A549 (cell line): ENCODE results near the gene CYP4B1. TPM values are rescaled to one million over a fixed set of nuclear protein-coding genes. Genes with fewer than 3 reads are reported as not detected.

Experiments
- ATAC-seq, 2 experiments: fragments of 200-7000 bp in 1 of 2; fragments of >200 bp in 1 of 2; cut with Nextera tagmentation in 1 of 2; cut with Tn5 transposase in 1 of 2; 3 replicates each; pipeline versions ENCODE4 v1.8.0 to v1.9.1; 2018 to 2020; ENCODE audit warnings: mild to moderate bottlenecking in 1 of 2, moderate library complexity in 1 of 2
- CTCF ChIA-PET: fragments of 300-600 bp; sonication (Branson Sonifier 250); formaldehyde crosslinking; extraction: SDS; loops from one replicate; lab custom pipeline; 2021; ENCODE audit warnings: antibody characterized with exemption, inconsistent platforms; lab: Yijun Ruan, JAX
- POLR2A ChIA-PET: fragments of 350-600 bp; formaldehyde crosslinking; extraction: SDS; loops from one replicate; lab custom pipeline; 2021; ENCODE audit warnings: antibody characterized with exemption, inconsistent platforms; lab: Yijun Ruan, JAX
- DNase-seq, 2 experiments: peaks; one replicate each; pipeline versions ENCODE4 v3.0.0 to v3.0.0-alpha.2; 2011 to 2016; ENCODE audit warnings: low read depth in 1 of 2, low spot score in 1 of 2
- FAIRE-seq: peaks from 2 replicates; lab custom pipeline; 2011; peaks lifted over from hg19 to GRCh38; lab: Jason Lieb, UNC
- H3K27ac ChIP-seq, 2 experiments: fragments of >200 bp; sonication (Bioruptor Twin); formaldehyde crosslinking; 3 replicates each; pipeline ENCODE4 v1.5.1; 2016 to 2017
- H3K4me1 ChIP-seq: fragments of >200 bp; sonication (Bioruptor Twin); formaldehyde crosslinking; 3 replicates; pipeline ENCODE4 v1.6.1; 2016
- H3K4me2 ChIP-seq: fragments of >200 bp; sonication (Bioruptor Twin); formaldehyde crosslinking; 3 replicates; pipeline ENCODE4 v1.6.1; 2016
- H3K4me3 ChIP-seq: fragments of >200 bp; sonication (Bioruptor Twin); formaldehyde crosslinking; 3 replicates; pipeline ENCODE4 v1.5.1; 2016
- H3K9me3 ChIP-seq: fragments of >200 bp; sonication (Bioruptor Twin); formaldehyde crosslinking; 3 replicates; pipeline ENCODE4 v1.6.1; 2016
- HMGXB4 ChIP-seq: fragments of 250-450 bp; sonication (Bioruptor Pico); IDR thresholded peaks from 2 replicates; pipeline ENCODE4 v1.5.0; 2021; ENCODE audit warnings: mild to moderate bottlenecking, moderate library complexity, borderline replicate concordance
- HOXB5 ChIP-seq: fragments of 250-450 bp; sonication (Bioruptor Pico); IDR thresholded peaks from 2 replicates; pipeline ENCODE4 v1.5.0; 2020; ENCODE audit warnings: mild to moderate bottlenecking, moderate library complexity
- JUNB ChIP-seq: fragments of >200 bp; sonication (Bioruptor Twin); formaldehyde crosslinking; IDR thresholded peaks from 2 replicates; pipeline ENCODE4 v1.6.1; 2016
- MAX ChIP-seq: IDR thresholded peaks from 2 replicates; pipeline ENCODE4 v1.6.1; 2012
- MAZ ChIP-seq: fragments of 150-350 bp; IDR thresholded peaks from 2 replicates; pipeline ENCODE4 v1.6.1; 2014; ENCODE audit warnings: antibody characterized with exemption, low read depth, low read length, borderline replicate concordance
- PBX3 ChIP-seq: IDR thresholded peaks from 2 replicates; pipeline ENCODE4 v1.6.1; 2012
- RAD21 ChIP-seq, 2 experiments: fragments of >200 bp in 1 of 2; sonication (Bioruptor Twin) in 1 of 2; formaldehyde crosslinking in 1 of 2; IDR thresholded peaks in 1 of 2; conservative IDR thresholded peaks in 1 of 2; 2 replicates in 1 of 2; 3 replicates in 1 of 2; pipeline ENCODE4 v1.6.1; 2012 to 2018; ENCODE audit warnings: inconsistent platforms in 1 of 2
- REST ChIP-seq: fragments of 200-600 bp; sonication (generic); IDR thresholded peaks from 2 replicates; pipeline ENCODE4 v1.6.1; 2016; ENCODE audit warnings: antibody characterized with exemption, mild to moderate bottlenecking, moderate library complexity
- TFCP2L1 ChIP-seq: fragments of 250-450 bp; sonication (Bioruptor Pico); IDR thresholded peaks from 2 replicates; pipeline ENCODE4 v1.5.0; 2021; ENCODE audit warnings: mild to moderate bottlenecking
- TP53 ChIP-seq: fragments of 250-450 bp; sonication (Bioruptor Pico); IDR thresholded peaks from 2 replicates; pipeline ENCODE4 v1.5.0; 2021; ENCODE audit warnings: mild to moderate bottlenecking, moderate library complexity
- USF2 ChIP-seq: fragments of 450-650 bp; IDR thresholded peaks from 2 replicates; pipeline ENCODE4 v1.6.1; 2014; ENCODE audit warnings: antibody characterized with exemption
- WGBS: methylation state at CpG from one replicate; pipeline ENCODE4 v1.1.6; 2017; ENCODE audit errors: missing lambda C conversion rate; 5-methylcytosine and 5-hydroxymethylcytosine counted together
- polyA plus RNA-seq, 4 experiments: library from polyadenylated mRNA; depleted of rRNA in 3 of 4; stranded (reverse); fragments of >200 nt; fragmentation: RNase III in 1 of 4; extraction: RNeasy Plus Mini Kit Qiagen cat#74134 plus additional on column Dnase treatment in 1 of 4; gene quantifications; 2 replicates in 3 of 4; 3 replicates in 1 of 4; pipeline ENCODE4 v1.2.3, GENCODE V29; 2011 to 2017

The CYP4B1 gene
- polyA plus RNA-seq, 2 of the 4 experiments (the other 2 are of a cell fraction), result not detected

- 0% methylated on average over 1 of the region's 1 CpG for WGBS
- no peak for ATAC-seq
- no peak overlapping the region for H3K4me2 ChIP-seq
- no peak for DNase-seq
- TF ChIP-seq HOXB5 (CRISPR knock-in tag), result no peak
- TF ChIP-seq PBX3, result no peak
- TF ChIP-seq, all 56 proteins: peak for 0
- no peak overlapping the region for H3K27ac ChIP-seq
- H3K4me3 ChIP-seq, result no peak overlapping the region
- ChIA-PET POLR2A (no interaction called here), CTCF (no interaction called here)
- no peaks in the 10 kb centered on the region for H3K9me3 ChIP-seq
- FAIRE-seq, result no peak
- no peaks in the 10 kb centered on the region for H3K4me1 ChIP-seq
Observed at GRCh38 chr1:46797696-46798470, 963 bp upstream of the CYP4B1 start.

- ChIA-PET CTCF (no interaction called here), POLR2A (no interaction called here)
- H3K27ac ChIP-seq, result no peak overlapping the region
- ATAC-seq (no peak), FAIRE-seq (no peak), DNase-seq (no peak)
- H3K4me2 ChIP-seq, result no peak overlapping the region
- no peaks in the 10 kb centered on the region for H3K4me1 ChIP-seq
- H3K9me3 ChIP-seq, result no peaks in the 10 kb centered on the region
- 34% methylated on average over 3 of the region's 4 CpGs for WGBS
- TF ChIP-seq USF2, result no peak
- no peak for TF ChIP-seq REST
- no peak overlapping the region for H3K4me3 ChIP-seq
Observed at GRCh38 chr1:46800742-46801141, 1.9 kb downstream of the CYP4B1 start.

GRCh38 chr1:46801323-46802055 is 2.6 kb downstream of the CYP4B1 start:
- ATAC-seq (no peak), FAIRE-seq (no peak), DNase-seq (no peak)
- WGBS, result 24% methylated on average over 4 of the region's 5 CpGs
- H3K4me1 ChIP-seq, result no peaks in the 10 kb centered on the region
- no peak overlapping the region for H3K4me3 ChIP-seq
- H3K27ac ChIP-seq, result no peak overlapping the region
- ChIA-PET POLR2A (no interaction called here), CTCF (no interaction called here)
- TF ChIP-seq MAX, result no peak
- no peak for TF ChIP-seq HMGXB4
- no peak for TF ChIP-seq MAZ
- no peak for TF ChIP-seq PBX3
- no peak for TF ChIP-seq RAD21 (conservative IDR thresholded peaks at IDR 0.05 in 1 of 2, IDR thresholded peaks at IDR 0.05 in 1 of 2)
- no peak for TF ChIP-seq JUNB
- TF ChIP-seq TFCP2L1, result no peak
- TF ChIP-seq TP53 (CRISPR knock-in tag), result no peak
- no peak for TF ChIP-seq USF2
- H3K4me2 ChIP-seq, result no peak overlapping the region
- no peaks in the 10 kb centered on the region for H3K9me3 ChIP-seq
